ENCODE results near the gene CCDC88C.

DNA sequence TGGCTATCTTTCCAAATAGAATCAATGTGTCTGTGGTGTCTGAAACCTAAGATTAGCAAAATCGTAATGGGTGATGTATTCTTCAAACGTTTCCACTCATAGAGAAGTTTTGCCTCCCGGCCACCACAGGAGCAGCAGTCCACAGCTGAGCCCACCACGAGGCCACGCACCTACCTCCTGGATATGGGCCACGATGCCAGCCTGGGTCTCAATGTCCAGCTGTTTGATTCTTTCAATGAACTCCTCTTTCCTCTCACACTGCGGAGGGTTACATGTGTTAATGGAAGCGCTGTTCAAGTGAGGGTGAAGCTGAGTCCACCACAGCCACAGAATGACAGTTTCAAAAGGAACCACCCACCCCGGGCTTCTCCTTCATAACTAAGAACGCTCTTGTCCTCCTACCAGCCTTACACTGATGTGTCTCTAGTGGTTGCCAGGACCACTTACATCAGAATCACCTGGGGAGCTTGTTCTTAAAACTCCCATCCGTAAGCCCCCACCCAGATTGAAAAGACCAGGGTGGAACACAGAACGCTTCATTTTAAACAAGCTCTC is 75.3 kb downstream of the CCDC88C start:
- TF ChIP-seq, protein P1, sequence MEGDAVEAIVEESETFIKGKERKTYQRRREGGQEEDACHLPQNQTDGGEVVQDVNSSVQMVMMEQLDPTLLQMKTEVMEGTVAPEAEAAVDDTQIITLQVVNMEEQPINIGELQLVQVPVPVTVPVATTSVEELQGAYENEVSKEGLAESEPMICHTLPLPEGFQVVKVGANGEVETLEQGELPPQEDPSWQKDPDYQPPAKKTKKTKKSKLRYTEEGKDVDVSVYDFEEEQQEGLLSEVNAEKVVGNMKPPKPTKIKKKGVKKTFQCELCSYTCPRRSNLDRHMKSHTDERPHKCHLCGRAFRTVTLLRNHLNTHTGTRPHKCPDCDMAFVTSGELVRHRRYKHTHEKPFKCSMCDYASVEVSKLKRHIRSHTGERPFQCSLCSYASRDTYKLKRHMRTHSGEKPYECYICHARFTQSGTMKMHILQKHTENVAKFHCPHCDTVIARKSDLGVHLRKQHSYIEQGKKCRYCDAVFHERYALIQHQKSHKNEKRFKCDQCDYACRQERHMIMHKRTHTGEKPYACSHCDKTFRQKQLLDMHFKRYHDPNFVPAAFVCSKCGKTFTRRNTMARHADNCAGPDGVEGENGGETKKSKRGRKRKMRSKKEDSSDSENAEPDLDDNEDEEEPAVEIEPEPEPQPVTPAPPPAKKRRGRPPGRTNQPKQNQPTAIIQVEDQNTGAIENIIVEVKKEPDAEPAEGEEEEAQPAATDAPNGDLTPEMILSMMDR (conservative IDR thresholded peaks at IDR 0.05; ENCODE audit: low read depth, low read length): no peak
- TF ChIP-seq EZH2 (IDR thresholded peaks at IDR 0.05; ENCODE audit: low read length, unreplicated experiment) (no peak), EZH2phosphoT487 (IDR thresholded peaks at IDR 0.05; ENCODE audit: borderline replicate concordance, low read length) (no peak)

All from PC-3 (cell line).